Stimulated activated naive CD8-positive, alpha-beta T cell treated with anti-CD3 and anti-CD28 coated beads, Interleukin-15, amount 100 ng/mL, for 72 hours (primary cell): ENCODE measurements around the gene FOSL1.

Experiments
- ATAC-seq: fragments of 150-1000 bp; cut with Tn5 transposase; 2 replicates; pipeline ENCODE4 v1.10.0; 2021; ENCODE audit warnings: mild to moderate bottlenecking, moderate library complexity
- DNase-seq, 2 donors: peaks; one replicate each; pipeline ENCODE4 v3.0.0; 2021 to 2022
- H3K27ac Mint-ChIP-seq, 2 donors: one replicate each; pipeline ENCODE4 v1.8.0; 2022; ENCODE audit warnings: mild to moderate bottlenecking in 2 of 2, mixed read lengths in 2 of 2, moderate library complexity in 2 of 2
- H3K27me3 Mint-ChIP-seq: one replicate; pipeline ENCODE4 v1.8.0; 2022; ENCODE audit warnings: mixed read lengths
- H3K4me1 Mint-ChIP-seq: one replicate; pipeline ENCODE4 v1.8.0; 2022; ENCODE audit warnings: mild to moderate bottlenecking, mixed read lengths
- H3K4me3 Mint-ChIP-seq, 2 donors: one replicate each; pipeline ENCODE4 v1.8.0; 2022; ENCODE audit warnings: mild to moderate bottlenecking in 2 of 2, mixed read lengths in 2 of 2, moderate library complexity in 1 of 2
- H3K9me3 Mint-ChIP-seq, 2 donors: one replicate each; pipeline ENCODE4 v1.8.0; 2022; ENCODE audit warnings: mixed read lengths in 2 of 2

Gene FOSL1

DNA sequence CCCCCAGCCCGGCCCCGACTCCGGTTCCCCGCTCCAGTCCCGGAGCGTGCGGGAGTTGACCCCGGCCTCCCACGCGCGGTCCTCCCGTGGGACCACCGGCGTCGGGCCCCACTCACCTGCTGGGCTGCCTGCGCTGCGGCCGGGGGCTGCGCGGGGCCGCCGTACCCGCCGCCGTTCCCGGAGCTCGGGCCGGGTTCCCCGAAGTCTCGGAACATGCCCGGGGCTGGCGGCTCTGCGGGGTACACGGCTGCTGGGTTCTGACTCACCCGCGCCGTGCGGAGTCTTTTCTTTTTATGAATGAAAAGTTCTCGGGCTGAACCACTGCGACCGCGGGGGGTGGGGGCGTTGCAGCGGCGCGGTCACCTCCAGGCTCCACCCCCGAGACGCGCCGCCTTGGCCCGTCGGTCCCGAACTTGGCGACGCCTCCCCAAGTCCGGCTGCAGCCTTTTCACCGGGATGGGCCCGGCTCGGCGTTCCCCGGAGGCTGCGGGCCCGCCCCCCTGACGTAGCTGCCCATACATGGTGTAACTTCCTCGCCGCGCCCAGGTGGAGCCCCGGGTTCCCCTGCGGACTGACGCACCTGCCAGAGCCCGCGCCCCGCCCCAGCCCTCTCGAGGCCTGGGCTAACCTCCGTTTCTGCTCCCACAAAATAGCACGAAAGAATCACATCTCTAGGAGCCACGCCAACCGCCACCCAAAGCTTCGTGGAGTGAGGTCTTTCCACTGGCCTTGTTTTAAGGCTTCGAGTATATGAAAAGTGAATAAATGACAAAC, at the start of gene FOSL1:
FOSL1 (minus strand) TSS at position 264 of the 774 bp plus-strand sequence; CDS start at position 215, 49 bp downstream.
- H3K9me3 Mint-ChIP-seq: no peaks in the 10 kb centered on the region
- DNase-seq (peak; percentile 93 to 97), ATAC-seq (peak; percentile 91)
- peak within 1 kb of the TSS; percentile 93 to 97 for H3K4me3 Mint-ChIP-seq
- H3K27ac Mint-ChIP-seq: peak within 1 kb of the TSS; percentile 86 to 98
- H3K4me1 Mint-ChIP-seq: peaks cover 51% of the 10 kb centered on the region
- H3K27me3 Mint-ChIP-seq: peaks cover 15% of the 10 kb centered on the region

DNA sequence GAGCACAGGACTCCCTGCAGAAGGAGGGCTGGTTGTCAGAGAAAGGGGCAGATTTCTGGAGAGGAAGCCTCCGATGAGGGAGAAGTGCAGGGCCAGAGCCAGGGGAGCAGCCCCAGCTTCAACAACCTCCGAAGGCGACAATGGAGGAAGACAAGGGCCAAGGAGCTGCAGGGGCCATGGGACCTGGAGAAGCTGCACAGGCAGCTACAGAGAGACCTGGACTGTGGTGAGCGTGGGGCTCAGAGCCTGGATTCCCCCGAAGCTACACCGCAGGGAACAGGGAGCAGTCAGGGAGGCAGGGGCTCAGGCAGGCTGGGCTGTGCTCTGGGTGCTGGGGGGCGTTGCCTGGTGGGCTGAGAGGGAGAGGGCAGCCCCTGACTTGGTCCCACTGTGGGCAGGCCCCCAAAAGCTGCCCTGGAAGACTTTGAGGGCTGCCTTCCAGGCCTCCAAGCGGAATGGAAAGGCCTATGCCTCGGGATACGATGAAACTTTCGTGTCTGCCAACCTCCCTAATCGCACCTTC, 47.5 kb upstream of the FOSL1 start:
- Mint-ChIP-seq H3K4me3 (no peak overlapping the region), H3K4me1 (no peaks in the 10 kb centered on the region), H3K27me3 (no peaks in the 10 kb centered on the region), H3K27ac (no peak overlapping the region), H3K9me3 (no peaks in the 10 kb centered on the region)
- DNase-seq (no peak), ATAC-seq (no peak)

- no peak for ATAC-seq
- peak overlapping the region in 1 of 2 donors; percentile 56 for H3K27ac Mint-ChIP-seq
- no peaks in the 10 kb centered on the region for H3K27me3 Mint-ChIP-seq
- no peaks in the 10 kb centered on the region for H3K9me3 Mint-ChIP-seq
- no peaks in the 10 kb centered on the region for H3K4me1 Mint-ChIP-seq
- DNase-seq: no peak
- H3K4me3 Mint-ChIP-seq: no peak overlapping the region
Observed at GRCh38 chr11:65947133-65947532, 46.9 kb upstream of the FOSL1 start.

- no peak for DNase-seq
- no peak for ATAC-seq
- Mint-ChIP-seq H3K4me3 (no peak overlapping the region), H3K27ac (no peak overlapping the region), H3K27me3 (no peaks in the 10 kb centered on the region), H3K9me3 (no peaks in the 10 kb centered on the region), H3K4me1 (no peaks in the 10 kb centered on the region)
Observed at GRCh38 chr11:65946655-65947054, 46.5 kb upstream of the FOSL1 start.

- H3K4me3 Mint-ChIP-seq: no peak overlapping the region
- no peak for DNase-seq
- ATAC-seq: no peak
- H3K27ac Mint-ChIP-seq: no peak overlapping the region
- no peaks in the 10 kb centered on the region for H3K27me3 Mint-ChIP-seq
- H3K4me1 Mint-ChIP-seq: no peaks in the 10 kb centered on the region
- H3K9me3 Mint-ChIP-seq: no peaks in the 10 kb centered on the region
Observed at GRCh38 chr11:65945941-65946558, 45.9 kb upstream of the FOSL1 start.

DNA sequence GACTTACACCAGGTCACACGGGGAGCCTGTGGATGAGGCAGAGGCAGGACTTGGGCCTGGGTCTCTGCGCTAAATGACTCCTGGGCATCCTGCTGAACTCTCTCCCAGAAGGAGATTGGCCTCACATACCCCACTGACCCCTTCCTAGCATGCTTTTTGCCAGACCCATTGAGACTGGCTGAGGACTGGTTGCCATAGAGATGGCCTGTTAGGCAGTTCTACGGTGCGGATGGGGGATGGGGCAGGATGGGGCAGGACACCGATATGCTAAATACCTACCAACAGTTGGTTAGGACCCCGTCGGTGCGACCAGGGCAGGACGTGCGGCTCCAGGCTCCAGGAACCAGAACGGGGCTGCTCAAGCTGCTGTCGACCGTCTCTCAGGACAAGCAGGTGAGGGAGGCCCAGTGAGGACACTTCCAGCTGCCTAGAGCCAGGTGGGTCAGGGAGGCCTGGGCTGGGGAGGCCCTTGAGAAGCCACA, 45.3 kb upstream of the FOSL1 start, which contains the start of gene TSGA10IP:
TSGA10IP (plus strand) TSS at position 51 of the 482 bp plus-strand sequence; CDS start at position 247, 196 bp downstream.
- ATAC-seq (no peak), DNase-seq (no peak)
- Mint-ChIP-seq H3K4me1 (no peaks in the 10 kb centered on the region), H3K27me3 (no peaks in the 10 kb centered on the region), H3K4me3 (no peak within 1 kb of the TSS), H3K9me3 (no peaks in the 10 kb centered on the region), H3K27ac (peak within 1 kb of the TSS; percentile 6 to 49)

DNA sequence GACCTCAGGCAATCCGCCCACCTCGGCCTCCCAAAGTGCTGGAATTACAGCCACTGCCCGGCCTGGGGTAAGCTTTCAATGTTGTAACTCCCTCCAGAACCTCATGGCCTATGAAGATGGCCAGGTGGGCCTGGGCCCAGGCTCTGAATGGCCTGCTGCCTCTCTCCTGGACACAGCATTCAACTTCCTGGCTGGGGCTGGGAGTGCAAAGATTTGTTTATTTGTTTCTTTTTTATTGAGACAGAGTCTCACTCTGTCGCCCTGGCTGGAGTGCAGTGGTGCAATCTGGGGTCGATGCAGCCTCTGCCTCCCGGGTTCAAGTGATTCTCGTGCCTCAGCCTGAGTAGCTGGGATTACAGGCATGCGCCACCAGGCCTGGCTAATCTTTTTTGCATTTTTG, 44.6 kb upstream of the FOSL1 start:
- Mint-ChIP-seq H3K9me3 (no peaks in the 10 kb centered on the region), H3K27ac (peak overlapping the region in 1 of 2 donors; percentile 6), H3K4me3 (no peak overlapping the region), H3K27me3 (no peaks in the 10 kb centered on the region), H3K4me1 (no peaks in the 10 kb centered on the region)
- ATAC-seq: no peak
- DNase-seq: no peak

DNA sequence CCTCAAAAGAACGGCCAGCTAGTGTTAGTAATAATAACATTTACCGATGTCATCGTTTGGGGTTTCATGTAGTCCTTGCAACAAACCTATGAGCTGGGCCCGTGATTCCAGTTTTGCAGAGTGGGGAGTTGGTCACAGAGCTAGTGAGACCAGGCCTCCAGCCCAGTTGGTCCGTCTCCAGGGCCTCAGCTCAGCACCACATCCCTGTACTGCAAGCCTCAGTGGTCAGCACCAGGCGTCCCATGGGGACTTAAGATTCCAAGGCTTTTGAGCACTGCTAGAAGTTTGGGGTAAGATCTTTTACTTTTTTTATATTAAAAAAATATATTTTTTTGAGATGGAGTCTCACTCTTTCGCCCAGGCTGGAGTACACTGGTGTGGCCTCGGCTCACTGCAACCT, 44.0 kb upstream of the FOSL1 start:
- Mint-ChIP-seq H3K27me3 (no peaks in the 10 kb centered on the region), H3K4me1 (no peaks in the 10 kb centered on the region), H3K27ac (no peak overlapping the region), H3K4me3 (no peak overlapping the region), H3K9me3 (no peaks in the 10 kb centered on the region)
- no peak for ATAC-seq
- no peak for DNase-seq

DNA sequence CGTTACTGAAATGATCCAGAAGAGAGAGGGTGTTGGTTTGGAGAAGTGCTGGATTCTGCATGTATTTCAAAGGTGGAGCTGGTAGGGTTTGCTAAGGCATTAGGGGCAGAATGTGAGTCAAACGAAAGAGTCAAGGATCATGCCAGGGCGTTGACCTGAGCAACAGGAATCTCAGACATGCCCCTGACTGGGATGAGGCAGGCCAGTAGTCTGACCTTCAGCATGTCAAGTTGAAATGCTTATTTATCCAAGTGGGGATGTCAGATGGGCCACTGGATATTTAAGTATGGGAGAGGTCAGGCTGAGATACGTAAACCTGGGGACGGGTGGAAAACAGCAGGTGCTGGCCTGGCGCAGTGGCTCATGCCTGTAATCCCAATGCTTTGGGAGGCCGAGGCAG, 42.3 kb upstream of the FOSL1 start:
- H3K27ac Mint-ChIP-seq: peak overlapping the region in 1 of 2 donors; percentile 7
- ATAC-seq (no peak), DNase-seq (no peak)
- no peaks in the 10 kb centered on the region for H3K27me3 Mint-ChIP-seq
- H3K4me1 Mint-ChIP-seq: no peaks in the 10 kb centered on the region
- H3K9me3 Mint-ChIP-seq: no peaks in the 10 kb centered on the region
- H3K4me3 Mint-ChIP-seq: no peak overlapping the region

- H3K27me3 Mint-ChIP-seq: no peaks in the 10 kb centered on the region
- H3K27ac Mint-ChIP-seq: no peak overlapping the region
- no peak overlapping the region for H3K4me3 Mint-ChIP-seq
- H3K9me3 Mint-ChIP-seq: no peaks in the 10 kb centered on the region
- H3K4me1 Mint-ChIP-seq: no peaks in the 10 kb centered on the region
- DNase-seq (no peak), ATAC-seq (no peak)
Observed at GRCh38 chr11:65941720-65942310, 41.6 kb upstream of the FOSL1 start.

- no peak overlapping the region for H3K27ac Mint-ChIP-seq
- DNase-seq: no peak
- H3K4me3 Mint-ChIP-seq: no peak overlapping the region
- no peak for ATAC-seq
- peaks cover under 1% of the 10 kb centered on the region for H3K4me1 Mint-ChIP-seq
- H3K9me3 Mint-ChIP-seq: no peaks in the 10 kb centered on the region
- H3K27me3 Mint-ChIP-seq: no peaks in the 10 kb centered on the region
Observed at GRCh38 chr11:65937766-65938165, 37.6 kb upstream of the FOSL1 start.

GRCh38 chr11:65934014-65934413, 33.8 kb upstream of the FOSL1 start:
- Mint-ChIP-seq H3K27ac (peak overlapping the region; percentile 12 to 58), H3K27me3 (no peaks in the 10 kb centered on the region), H3K4me1 (peaks cover 33% of the 10 kb centered on the region), H3K4me3 (no peak overlapping the region), H3K9me3 (no peaks in the 10 kb centered on the region)
- ATAC-seq (no peak), DNase-seq (no peak)

DNA sequence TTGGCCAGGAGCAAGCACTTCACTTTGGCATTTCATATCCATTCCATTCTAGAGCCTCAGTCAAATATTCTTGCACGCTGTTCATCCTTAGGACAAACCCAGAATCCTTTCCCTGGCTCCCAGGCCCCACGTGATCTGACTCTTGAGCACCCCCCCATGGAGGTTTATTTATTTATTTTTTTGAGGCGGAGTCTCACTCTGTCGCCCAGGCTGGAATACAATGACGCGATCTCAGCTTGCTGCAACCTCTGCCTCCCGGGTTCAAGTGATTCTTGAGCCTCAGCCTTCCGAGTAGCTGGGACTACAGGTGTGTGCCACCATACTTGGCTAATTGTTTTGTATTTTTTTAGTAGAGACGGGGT, 32.4 kb upstream of the FOSL1 start:
- Mint-ChIP-seq H3K27ac (peak overlapping the region in 1 of 2 donors; percentile 72), H3K4me1 (peaks cover 48% of the 10 kb centered on the region), H3K4me3 (peak overlapping the region; percentile 56 to 57), H3K27me3 (no peaks in the 10 kb centered on the region), H3K9me3 (no peaks in the 10 kb centered on the region)
- DNase-seq: no peak
- no peak for ATAC-seq

DNA sequence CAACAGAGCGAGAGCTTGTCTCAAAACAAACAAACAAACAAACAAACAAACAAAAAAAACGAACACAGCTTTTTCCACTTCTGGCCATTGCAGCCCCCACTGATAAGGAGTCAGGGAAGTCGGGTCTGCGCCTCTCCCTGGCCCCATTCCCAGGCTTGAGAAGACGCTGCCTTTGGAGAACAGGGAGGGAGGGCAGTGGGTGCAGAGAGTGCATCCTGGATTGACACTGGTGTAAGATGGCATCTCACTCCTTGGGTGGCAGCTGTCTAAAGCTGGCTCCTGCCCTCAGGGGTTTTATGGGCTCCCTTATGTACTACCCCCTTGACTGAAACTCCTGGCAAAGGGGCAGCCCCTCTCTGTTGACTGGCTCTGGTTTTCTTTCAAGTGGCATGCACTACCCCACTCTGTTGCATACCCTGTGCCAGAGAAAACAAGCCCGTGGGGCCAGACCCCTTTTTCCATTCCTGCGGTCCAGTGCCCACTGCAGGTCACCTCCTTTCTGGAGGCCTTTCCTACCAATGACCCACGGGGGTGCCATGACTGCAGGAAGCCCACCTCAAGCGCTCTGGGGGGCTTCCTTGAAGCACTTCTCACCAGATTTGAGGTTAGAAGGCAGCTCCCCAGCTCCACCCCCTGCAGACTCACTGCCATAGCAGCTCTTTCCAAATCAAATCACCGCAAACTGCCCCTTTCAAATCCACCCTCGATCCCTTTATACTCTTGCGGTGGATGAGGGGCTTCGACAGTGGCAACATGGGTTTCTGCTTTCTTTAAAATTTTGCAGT, 31.8 kb upstream of the FOSL1 start:
- DNase-seq: peak in 1 of 2 donors; percentile 20
- Mint-ChIP-seq H3K4me1 (peaks cover 54% of the 10 kb centered on the region), H3K27ac (peak overlapping the region in 1 of 2 donors; percentile 72), H3K4me3 (peak overlapping the region; percentile 56 to 57), H3K27me3 (no peaks in the 10 kb centered on the region), H3K9me3 (no peaks in the 10 kb centered on the region)
- peak; percentile 57 for ATAC-seq

DNA sequence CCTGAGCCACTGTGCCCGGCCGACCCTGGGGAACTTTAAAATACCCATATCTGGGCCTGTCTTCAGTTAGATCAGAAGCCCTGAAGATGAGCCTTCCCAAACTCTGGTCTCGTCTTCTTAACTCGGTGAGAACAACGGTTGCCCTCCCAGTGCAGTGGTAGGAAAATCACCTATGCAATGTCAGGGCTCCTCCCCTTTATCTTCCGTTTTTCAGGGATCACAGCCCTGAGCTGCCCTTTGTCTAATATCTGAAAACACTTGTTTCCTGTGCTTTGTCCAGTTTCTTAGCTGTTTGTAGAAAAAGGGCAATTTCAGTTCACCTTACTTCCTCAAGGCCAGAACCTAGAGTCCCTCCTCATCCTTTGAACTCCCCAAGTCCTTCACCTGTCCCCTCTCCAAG, 28.5 kb upstream of the FOSL1 start:
- H3K4me3 Mint-ChIP-seq: peak overlapping the region; percentile 80 to 85
- H3K4me1 Mint-ChIP-seq: peaks cover 57% of the 10 kb centered on the region
- peak overlapping the region; percentile 91 to 97 for H3K27ac Mint-ChIP-seq
- ATAC-seq: peak; percentile 7
- no peak for DNase-seq
- no peaks in the 10 kb centered on the region for H3K27me3 Mint-ChIP-seq
- no peaks in the 10 kb centered on the region for H3K9me3 Mint-ChIP-seq
